Embryonic facial prominence (tissue), 1 donor: ENCODE measurements around the gene HOXA10.

Experiments
- DNase-seq: peaks from one replicate; pipeline ENCODE4 v3.0.0-alpha.2; 2016; ENCODE audit errors: extremely low spot score

The HOXA10 gene

GRCh38 chr7:27203964-27204594, 30.0 kb upstream of the HOXA10 start:
- DNase-seq, result no peak

- no peak for DNase-seq
Measured at GRCh38 chr7:27203365-27203953, 29.3 kb upstream of the HOXA10 start.

- no peak for DNase-seq
Measured at GRCh38 chr7:27202862-27203134, 28.7 kb upstream of the HOXA10 start.

GRCh38 chr7:27202018-27202861, 28.1 kb upstream of the HOXA10 start:
- DNase-seq, result no peak

- no peak for DNase-seq
Measured at GRCh38 chr7:27201580-27202017, 27.5 kb upstream of the HOXA10 start.

GRCh38 chr7:27200761-27201579, 26.9 kb upstream of the HOXA10 start:
- DNase-seq, result no peak

GRCh38 chr7:27199849-27200760, 26.0 kb upstream of the HOXA10 start, which contains the start of gene HOXA13:
TSS of gene HOXA13 (minus strand) at chr7:27200091. CDS start at chr7:27200077, 14 bp downstream.
- no peak for DNase-seq

- DNase-seq, result no peak
Measured at GRCh38 chr7:27198871-27199801, 25.0 kb upstream of the HOXA10 start.

GRCh38 chr7:27198138-27198841, 24.2 kb upstream of the HOXA10 start:
- no peak for DNase-seq

- no peak for DNase-seq
Measured at GRCh38 chr7:27197137-27198042, 23.3 kb upstream of the HOXA10 start.

GRCh38 chr7:27196287-27196767, 22.2 kb upstream of the HOXA10 start:
- peak; percentile 47 for DNase-seq

- DNase-seq, result no peak
Measured at GRCh38 chr7:27194686-27195379, 20.7 kb upstream of the HOXA10 start.

- no peak for DNase-seq
Measured at GRCh38 chr7:27194002-27194352, 19.9 kb upstream of the HOXA10 start.

GRCh38 chr7:27193335-27194001, 19.3 kb upstream of the HOXA10 start:
- no peak for DNase-seq

- no peak for DNase-seq
Measured at GRCh38 chr7:27192546-27193334, 18.6 kb upstream of the HOXA10 start.
